Left ventricle myocardium superior (tissue), 1 donor: Measurements from ENCODE around the gene GGT1. TPM values are rescaled to one million over a fixed set of nuclear protein-coding genes. Genes with fewer than 3 reads are reported as not detected.
"Not testable (repeated sequence)": the region's sequence is repeated elsewhere in the genome, so short reads cannot be mapped to it uniquely, and the experiment has no call there.

Experiments used
- ATAC-seq: fragments of 200-7000 bp; cut with Tn5 transposase; one replicate; pipeline ENCODE4 v1.9.1; 2020; ENCODE audit warnings: mild to moderate bottlenecking, moderate library complexity
- DNase-seq: peaks from one replicate; pipeline ENCODE4 v3.0.0-alpha.2; 2020
- intact Hi-C: fragments of 100-400 bp; cut with micrococcal nuclease; formaldehyde crosslinking; loops from one replicate; pipeline ENCODE4 v1.11.0; 2022
- total RNA-seq: library from RNA; stranded (reverse); fragmentation: NEBNext Ultra II Directional; extraction: Animal tissue kit (Norgen Biotek cat#: 25700); gene quantifications from one replicate; pipeline ENCODE4 v1.2.1, GENCODE V29; 2021
- donor health status: DM: no; HTN: yes; CAD: no; lungs with severe emphysema.

Gene GGT1
- total RNA-seq, 1 donor from 2014 or later, result 1.2 TPM

DNA sequence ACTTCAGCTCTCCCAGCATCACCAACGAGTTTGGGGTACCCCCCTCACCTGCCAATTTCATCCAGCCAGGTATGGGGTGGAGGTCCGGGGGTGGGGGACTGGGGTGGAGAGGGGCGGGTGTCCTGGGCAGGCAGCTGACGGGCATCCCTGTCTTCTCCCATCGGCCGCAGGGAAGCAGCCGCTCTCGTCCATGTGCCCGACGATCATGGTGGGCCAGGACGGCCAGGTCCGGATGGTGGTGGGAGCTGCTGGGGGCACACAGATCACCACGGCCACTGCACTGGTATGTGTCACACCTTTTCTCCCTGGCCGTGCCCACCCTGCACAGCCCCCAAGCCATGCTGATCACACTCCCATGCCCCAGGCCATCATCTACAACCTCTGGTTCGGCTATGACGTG lies 24.9 kb downstream of the GGT1 start:
- intact Hi-C loops, DNase-seq, ATAC-seq: not testable (repeated sequence)

DNA sequence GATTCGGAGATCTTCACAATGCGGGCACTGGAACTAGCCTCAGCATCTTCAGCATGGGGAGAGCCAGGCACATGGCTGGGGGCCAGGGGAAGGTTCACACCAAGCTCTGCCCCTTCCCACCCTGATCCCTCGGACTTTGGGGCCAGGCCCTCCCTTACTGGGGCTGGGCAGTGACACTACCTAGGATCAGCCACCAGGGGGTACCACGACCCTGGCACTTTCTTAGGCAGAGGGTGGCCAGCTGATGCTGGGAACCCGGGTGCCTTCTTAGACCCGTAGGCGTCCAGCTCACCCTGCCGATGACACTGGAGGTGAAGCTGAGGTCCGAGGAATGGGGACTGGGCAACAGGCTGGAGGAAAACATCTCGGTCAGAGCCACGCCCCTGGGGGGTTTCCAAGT lies 26.1 kb downstream of the GGT1 start:
- intact Hi-C loops, DNase-seq, ATAC-seq: not testable (repeated sequence)

DNA sequence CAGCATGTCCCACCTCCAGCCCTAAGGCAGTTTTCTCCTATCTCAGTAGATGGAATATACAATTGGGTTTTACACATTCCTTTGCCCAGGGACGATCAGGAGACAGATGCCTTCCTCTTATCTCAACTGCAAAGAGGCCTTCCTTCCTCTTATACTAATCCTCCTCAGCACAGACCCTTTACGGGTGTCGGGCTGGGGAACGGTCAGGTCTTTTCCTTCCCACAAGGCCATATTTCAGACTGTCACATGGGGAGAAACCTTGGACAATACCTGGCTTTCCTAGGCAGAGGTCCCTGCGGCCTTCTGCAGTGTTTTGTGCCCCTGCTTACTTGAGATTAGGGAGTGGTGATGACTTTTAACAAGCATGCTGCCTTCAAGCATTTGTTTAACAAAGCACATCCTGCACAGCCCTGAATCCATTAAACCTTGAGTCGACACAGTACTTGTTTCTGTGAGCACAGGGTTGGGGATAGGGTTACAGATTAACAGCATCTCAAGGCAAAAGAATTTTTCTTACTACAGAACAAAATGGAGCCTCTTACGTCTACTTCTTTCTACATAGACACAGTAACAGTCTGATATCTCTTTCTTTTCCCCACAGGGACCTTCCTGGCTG lies 27.9 kb downstream of the GGT1 start:
- ATAC-seq, DNase-seq, intact Hi-C loops: not testable (repeated sequence)

DNA sequence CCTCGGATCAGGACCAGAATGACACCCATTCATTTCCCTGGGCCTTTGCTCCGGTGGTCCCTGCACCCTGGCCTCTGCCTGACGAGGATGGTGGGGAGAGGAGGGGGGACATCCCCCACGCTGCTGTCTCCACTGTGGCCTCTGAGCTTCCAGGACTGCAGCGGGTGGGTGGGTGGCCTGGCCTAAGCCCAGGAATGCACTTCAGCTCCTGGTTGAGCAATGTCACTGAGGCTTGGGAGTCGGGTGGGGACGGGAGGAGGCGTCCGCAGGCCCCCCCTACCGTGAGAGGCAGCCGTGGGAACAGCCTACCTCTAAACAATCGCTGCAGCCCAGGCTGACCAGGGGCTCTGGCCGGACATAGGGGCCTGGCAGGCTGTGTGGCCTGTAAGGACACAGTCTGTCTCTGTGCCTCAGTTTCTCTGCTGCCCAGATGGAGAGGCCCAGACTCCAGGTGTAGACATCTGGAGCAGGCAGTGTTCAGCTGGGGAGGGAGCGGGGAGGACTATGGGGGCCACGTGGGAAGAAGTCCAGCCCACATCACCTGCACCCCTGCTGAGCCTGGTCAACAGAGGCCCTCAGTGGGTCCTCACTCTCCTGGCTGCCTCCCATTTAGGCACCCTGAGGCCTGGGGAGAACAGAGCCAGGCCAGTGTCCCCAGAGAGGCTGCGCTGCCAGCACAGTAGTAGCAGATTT lies 28.6 kb downstream of the GGT1 start:
- intact Hi-C loops, result not testable (repeated sequence)
- ATAC-seq (peak; percentile 32), DNase-seq (peak; percentile 60)

DNA sequence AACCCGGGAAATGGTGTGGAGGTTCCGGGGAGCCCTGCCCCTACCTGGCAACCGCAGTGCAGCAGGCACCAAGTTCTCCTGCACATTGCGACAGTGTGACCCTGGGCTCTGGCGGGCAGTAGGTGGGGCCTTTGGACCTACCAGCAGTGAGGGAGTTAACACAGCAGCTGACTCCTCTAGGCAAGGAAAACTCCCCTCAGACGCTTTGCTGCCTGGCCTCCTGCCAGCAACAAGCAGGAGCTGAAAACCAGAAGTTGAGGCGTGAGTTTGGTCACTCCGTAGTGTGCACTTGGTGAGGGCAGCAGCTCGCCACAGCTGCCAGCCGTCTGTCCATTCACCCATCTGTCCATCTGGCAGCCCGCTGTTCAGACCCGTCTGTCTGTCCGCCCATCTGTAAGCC lies 29.6 kb downstream of the GGT1 start:
- ATAC-seq, DNase-seq, intact Hi-C loops: not testable (repeated sequence)

DNA sequence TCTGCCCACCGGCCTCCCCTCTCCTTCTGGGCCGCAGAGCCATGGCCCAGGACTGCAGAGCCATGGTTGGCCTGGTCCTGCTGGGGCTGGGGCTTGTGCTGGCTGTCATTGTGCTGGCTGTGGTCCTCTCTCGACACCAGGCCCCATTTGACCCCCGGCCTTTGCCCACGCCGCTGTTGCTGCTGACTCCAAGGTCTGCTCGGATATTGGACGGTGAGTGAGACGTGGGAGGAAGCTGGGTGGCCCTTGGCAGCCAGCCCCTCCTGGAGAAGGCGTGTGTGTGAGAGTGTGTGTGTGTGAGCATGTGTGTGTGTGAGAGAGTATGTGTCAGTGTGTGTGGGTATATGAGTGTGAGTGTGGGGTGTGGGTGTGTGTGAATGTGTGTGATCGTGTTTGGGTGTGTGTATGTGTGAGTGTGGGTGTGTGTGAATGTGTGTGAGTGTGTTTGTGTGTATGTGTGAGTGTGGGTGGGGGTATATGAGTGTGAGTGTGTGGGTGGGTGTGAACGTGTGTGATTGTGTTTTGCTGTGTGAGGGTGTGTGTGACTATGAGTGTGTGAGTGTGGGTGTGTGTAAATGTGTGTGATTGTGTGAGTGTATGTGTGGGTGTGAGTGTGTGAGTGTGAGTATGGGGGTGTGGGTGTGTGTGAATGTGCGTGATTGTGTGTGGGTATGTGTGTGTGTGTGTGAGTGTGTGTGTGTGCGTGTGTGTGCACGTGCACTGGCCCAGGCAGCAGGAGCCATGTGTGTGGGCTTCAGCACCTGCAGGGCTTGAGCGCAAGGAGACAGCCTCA lies 30.4 kb downstream of the GGT1 start:
- DNase-seq, ATAC-seq, intact Hi-C loops: not testable (repeated sequence)

DNA sequence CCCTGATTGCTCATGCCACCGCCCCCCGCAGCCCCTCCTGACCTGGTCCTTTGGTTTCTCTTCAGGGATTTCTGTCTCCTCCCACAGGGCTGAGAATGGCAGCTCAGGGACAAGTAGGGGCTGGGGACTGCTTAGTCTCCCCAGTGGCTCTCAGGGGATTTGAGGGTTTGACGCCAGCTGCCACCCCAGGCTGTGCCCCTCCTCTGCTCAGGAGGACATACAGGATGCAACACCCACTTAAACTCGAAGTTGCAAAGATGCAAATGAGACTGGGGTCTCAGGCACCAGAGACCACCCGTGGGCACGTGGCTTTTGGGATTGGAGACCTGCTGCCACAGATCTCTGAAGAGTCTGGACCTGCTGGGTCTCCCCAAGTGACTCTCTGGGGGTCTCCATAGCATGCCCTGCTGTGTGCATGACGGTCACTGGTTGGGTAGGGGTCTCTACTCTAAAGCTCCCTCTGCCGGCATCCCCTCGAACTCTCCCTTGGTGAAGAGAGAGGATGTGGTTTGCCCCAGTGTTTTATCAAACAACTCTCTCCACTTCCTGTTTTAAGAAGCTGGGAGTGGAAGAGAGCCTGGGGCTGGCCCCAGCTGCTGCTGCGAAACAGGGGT lies 31.9 kb downstream of the GGT1 start:
- DNase-seq, ATAC-seq, intact Hi-C loops: not testable (repeated sequence)

DNA sequence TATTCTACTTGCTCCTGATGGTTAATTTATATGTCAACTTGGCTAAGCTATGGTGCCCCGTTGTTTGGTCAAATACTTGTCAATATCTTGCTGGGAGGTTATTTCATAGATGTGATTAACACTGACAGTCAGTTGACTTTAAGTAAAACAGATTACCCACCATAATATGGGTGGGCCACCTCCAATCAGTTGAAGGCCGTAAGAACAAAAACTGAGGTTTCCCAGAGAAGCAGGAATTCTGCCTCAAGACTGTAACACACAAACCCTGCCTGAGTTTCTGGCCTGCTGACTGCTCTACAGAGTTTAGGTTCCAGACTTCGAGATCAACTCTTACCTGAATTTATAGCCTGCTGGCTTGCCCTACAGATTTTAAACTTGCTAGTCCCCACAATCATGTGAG lies 33.5 kb downstream of the GGT1 start:
- intact Hi-C loops, ATAC-seq, DNase-seq: not testable (repeated sequence)

DNA sequence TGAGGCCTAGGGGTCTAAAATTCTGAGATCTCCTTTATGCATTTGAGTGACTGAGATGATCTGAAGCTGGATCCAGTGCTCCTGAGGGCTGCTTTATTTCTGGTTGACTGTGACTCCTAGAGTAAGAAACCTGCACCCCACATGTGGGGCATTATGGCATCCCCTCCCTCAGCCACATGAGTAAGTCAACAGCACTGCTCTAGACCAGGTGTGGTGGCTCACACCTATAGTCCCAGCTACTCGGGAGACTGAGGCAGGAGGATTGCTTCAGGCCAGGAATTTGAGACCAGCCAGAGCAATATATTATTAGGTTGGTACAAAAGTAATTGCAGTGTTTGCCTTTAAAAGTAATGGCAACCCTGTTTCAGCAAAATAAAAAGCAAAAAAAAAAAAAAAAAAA lies 39.3 kb downstream of the GGT1 start:
- DNase-seq, ATAC-seq, intact Hi-C loops: not testable (repeated sequence)

DNA sequence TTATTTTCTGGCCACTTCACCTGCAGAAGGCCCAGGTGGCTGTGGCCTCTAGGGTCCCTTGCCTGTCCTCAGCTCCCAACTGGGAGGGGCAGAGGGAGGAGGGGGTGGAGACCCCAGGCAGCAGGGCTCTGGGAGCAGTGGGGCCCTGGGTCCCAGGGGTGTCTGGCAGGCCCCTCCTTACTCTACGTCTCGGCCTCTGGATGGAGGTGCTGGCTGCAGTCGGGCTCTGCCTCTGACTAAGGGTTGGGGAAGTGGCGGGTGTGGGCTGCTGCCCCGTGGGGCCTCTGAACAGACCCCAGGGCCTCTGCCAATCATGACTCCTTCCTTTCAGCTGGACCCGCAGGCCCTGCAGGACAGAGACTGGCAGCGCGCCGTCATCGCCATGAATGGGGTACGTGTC lies 41.4 kb downstream of the GGT1 start:
- not testable (repeated sequence) for ATAC-seq, DNase-seq

DNA sequence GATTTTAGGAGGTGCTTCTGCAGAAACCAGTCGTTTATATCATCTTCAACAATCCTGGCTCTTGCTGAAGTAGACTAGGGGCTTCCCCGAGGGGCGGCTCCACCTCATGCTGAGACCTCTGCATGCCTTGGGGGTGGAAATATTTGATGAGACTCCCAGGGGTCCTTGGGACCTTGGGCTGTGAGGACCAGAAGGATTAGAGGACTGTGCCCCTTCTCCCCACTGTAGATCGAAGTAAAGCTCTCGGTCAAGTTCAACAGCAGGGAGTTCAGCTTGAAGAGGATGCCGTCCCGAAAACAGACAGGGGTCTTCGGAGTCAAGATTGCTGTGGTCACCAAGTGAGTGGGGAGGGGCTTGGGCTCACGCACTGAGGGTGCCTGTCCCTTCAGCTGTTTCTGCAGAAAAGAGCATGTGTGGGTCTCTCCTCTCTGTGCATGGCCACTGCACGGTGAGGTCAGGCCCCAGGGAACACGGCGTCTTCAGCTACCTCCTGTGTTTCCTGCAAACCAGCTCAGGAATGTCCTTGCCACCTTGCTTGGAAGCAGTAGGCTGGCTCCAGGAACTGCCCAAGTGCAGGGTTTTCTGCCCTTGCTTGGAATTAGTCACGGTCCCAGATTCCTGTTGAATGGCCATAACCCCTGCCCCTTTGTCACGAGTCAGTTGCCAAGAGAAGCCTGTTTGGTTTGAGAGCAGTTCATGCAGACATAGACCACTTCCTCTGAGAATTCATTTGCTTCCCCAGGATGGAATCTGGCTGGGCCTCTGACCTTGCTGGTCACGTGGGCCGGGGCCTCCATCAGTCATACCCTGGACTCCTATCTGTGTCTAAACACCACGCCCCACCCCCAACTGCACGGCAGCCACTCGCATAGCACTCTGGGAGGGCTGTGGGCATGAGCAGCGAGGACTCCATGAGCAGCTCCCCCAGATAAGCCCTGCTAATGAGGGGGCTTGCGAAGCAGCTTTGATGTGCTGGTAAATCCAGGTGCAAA lies 42.7 kb downstream of the GGT1 start:
- intact Hi-C loops, ATAC-seq: not testable (repeated sequence)

More for the DNA sequence above, 41.4 kb downstream of the GGT1 start:
- intact Hi-C loops, result not testable (repeated sequence)

DNA sequence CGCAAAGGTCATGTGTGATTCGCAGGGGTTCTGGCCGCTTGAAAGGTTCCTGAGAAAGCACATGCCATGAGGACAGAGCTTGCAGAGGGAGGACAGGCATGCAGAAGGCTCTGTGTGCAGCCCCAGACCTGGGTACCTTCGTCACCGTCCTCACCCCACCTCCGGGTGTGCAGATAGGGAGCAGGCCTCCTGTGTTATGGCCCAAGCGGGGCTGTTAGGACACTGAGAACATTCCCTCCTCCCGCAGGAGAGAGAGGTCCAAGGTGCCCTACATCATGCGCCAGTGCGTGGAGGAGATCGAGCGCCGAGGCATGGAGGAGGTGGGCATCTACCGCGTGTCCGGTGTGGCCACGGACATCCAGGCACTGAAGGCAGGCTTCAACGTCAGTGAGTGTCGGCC lies 43.8 kb downstream of the GGT1 start:
- DNase-seq, intact Hi-C loops, ATAC-seq: not testable (repeated sequence)

More for the DNA sequence above, 42.7 kb downstream of the GGT1 start:
- not testable (repeated sequence) for DNase-seq

DNA sequence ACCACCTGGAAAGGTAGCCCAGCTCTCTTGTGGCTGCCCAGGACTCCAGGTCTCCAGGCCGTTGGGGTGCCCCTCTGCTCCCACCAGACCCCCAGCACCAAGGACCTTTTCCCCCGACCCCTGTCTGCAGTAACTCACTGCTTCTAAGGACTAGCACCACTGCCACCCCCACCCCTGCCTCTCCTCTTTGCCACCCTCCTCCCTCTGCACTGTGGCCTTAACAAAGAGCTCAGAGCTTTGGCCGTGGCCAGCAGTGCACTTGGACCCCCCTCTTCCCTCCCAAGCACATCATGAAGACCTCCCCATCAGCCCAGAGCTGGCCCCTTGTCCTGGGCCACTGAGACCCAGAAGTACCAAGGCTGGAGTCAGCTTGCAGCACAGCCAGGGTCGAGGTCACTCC lies 46.4 kb downstream of the GGT1 start:
- DNase-seq, ATAC-seq, intact Hi-C loops: not testable (repeated sequence)

DNA sequence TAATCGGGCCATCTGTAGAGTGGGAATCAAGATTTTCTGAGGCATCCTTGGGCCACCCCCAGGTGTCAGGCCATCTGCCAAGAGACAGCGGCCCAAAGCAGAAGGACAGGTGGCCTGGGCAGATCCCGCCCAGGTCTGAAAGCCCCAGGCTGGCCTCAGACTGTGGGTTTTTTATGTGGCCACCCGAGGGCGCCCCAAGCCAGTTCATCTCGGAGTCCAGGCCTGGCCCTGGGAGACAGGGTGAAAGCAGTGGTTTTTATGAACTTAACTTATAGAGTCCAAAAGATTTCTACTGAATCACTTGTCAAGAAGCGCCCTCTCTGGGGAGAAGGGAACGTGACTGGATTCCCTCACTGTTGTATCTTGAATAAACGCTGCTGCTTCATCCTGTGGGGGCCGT lies 47.9 kb downstream of the GGT1 start:
- intact Hi-C loops, ATAC-seq: not testable (repeated sequence)
- DNase-seq, result peak; percentile 80

DNA sequence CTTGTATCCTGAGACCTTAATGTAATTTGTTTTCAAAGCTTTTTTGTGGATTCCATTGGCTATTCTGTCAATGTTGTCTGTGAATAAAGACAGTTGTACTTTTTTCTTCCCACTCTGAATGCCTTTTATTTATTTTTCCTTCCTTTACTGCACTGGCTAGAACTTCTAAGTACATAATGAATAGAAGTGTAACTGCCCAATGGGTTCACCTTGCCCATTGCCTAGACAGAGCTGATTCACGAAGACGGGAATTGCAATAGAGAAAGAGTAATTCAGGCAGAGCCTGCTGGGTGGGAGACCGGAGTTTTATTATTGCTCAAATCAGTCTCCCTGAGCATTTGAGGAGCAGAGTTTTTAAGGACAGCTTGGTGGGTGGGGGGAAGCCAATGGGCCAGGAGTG lies 62.4 kb downstream of the GGT1 start:
- intact Hi-C loops, DNase-seq, ATAC-seq: not testable (repeated sequence)

DNA sequence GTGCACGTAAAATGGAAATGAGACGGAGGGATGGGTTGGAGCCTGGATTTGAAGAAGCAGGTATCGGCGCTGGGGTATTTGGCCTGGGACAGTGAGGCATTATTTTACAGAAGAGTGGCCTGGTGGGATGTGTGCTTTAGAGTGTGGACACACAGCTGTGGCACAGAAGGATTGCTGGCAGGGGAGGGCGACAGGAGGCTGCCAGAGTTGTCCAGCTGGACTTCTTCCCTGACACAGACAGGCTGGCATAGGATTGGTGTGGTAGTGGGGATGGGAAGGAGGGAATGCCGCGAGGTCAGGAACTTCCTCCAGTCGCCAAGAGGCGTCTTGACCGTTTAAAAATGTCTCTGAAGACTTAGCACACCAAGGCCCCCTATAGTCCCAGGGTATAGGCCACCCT lies 64.9 kb downstream of the GGT1 start:
- ATAC-seq, result peak; percentile 59
- intact Hi-C loops, DNase-seq: not testable (repeated sequence)

DNA sequence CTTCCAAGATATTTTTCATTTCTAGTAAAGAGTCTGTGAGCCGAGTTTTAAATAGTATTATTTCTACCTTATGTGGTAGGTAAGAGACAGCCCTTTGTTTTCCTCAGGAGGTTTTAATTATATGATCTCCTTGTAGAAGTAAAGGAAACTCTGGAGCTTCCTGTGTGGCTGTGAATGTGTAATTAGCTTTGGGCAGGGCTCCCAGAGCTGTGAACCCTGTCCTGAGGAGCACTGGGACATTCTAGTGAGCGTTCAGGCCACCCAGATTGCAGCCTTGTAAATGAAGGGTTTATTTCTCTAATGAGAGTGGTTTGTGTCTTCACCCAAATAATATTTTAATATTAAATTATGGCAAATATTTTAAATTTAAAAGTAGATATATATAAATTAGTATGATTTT lies 69.5 kb downstream of the GGT1 start:
- ATAC-seq, result peak; percentile 53
- intact Hi-C loops, DNase-seq: not testable (repeated sequence)
